Keratinocyte (primary cell): Measurements from ENCODE around the gene KDM4B. TPM values are rescaled to one million over a fixed set of nuclear protein-coding genes. Genes with fewer than 3 reads are reported as not detected.

Experiments used
- DNase-seq: peaks from one replicate; pipeline ENCODE4 v3.0.0-alpha.2; 2011; ENCODE audit warnings: low read depth, missing footprints, low spot score
- FAIRE-seq: peaks from 2 replicates; lab custom pipeline; 2011; peaks lifted over from hg19 to GRCh38; lab: Jason Lieb, UNC
- H2AFZ ChIP-seq: 2 replicates; pipeline ENCODE4 v1.6.0; 2012; ENCODE audit warnings: low read length, control low read depth, inconsistent platforms; ENCODE audit not compliant: control insufficient read depth
- H3K27ac ChIP-seq: 2 replicates; pipeline ENCODE4 v1.5.1; 2011; ENCODE audit warnings: low read length; ENCODE audit not compliant: control insufficient read depth, insufficient read depth
- H3K27me3 ChIP-seq: 3 replicates; pipeline ENCODE4 v1.6.0; 2011; ENCODE audit warnings: low read length; ENCODE audit not compliant: control insufficient read depth, insufficient read depth; ENCODE audit errors: extremely low read depth
- H3K36me3 ChIP-seq, 2 experiments: 2 replicates in 1 of 2; 3 replicates in 1 of 2; pipeline ENCODE4 v1.5.1; 2011; ENCODE audit warnings: low read length in 2 of 2, mild to moderate bottlenecking in 1 of 2; ENCODE audit not compliant: control insufficient read depth in 2 of 2, insufficient read depth in 2 of 2; ENCODE audit errors: extremely low read depth in 1 of 2
- H3K4me1 ChIP-seq: 3 replicates; pipeline ENCODE4 v1.5.1; 2011; ENCODE audit warnings: low read length; ENCODE audit not compliant: control insufficient read depth, insufficient read depth; ENCODE audit errors: extremely low read depth
- H3K4me2 ChIP-seq: 3 replicates; pipeline ENCODE4 v1.6.0; 2011; ENCODE audit warnings: low read depth, low read length; ENCODE audit not compliant: control insufficient read depth, insufficient read depth; ENCODE audit errors: extremely low read depth
- H3K4me3 ChIP-seq, 3 experiments: fragments of 200-600 bp in 1 of 3; sonication (generic) in 1 of 3; 2 replicates in 2 of 3; 3 replicates in 1 of 3; pipeline ENCODE4 v1.5.1; 2011 to 2016; ENCODE audit warnings: low read length in 3 of 3, mild to moderate bottlenecking in 3 of 3, control low read depth in 2 of 3, inconsistent platforms in 1 of 3, low read depth in 1 of 3, mixed read lengths in 1 of 3, mixed run types in 1 of 3, moderate library complexity in 1 of 3; ENCODE audit not compliant: control insufficient read depth in 2 of 3, insufficient read depth in 2 of 3; ENCODE audit errors: extremely low read depth in 1 of 3
- H3K79me2 ChIP-seq: 2 replicates; pipeline ENCODE4 v1.6.0; 2012; ENCODE audit warnings: low read length; ENCODE audit not compliant: control insufficient read depth, insufficient read depth
- H3K9ac ChIP-seq: 3 replicates; pipeline ENCODE4 v1.6.0; 2011; ENCODE audit warnings: low read length; ENCODE audit not compliant: control insufficient read depth, insufficient read depth; ENCODE audit errors: extremely low read depth
- H3K9me1 ChIP-seq: 3 replicates; pipeline ENCODE4 v1.6.0; 2011; ENCODE audit warnings: low read length; ENCODE audit not compliant: control insufficient read depth, insufficient read depth; ENCODE audit errors: extremely low read depth
- H3K9me3 ChIP-seq: 2 replicates; pipeline ENCODE4 v1.5.1; 2012; ENCODE audit warnings: low read depth, low read length; ENCODE audit not compliant: control insufficient read depth
- H4K20me1 ChIP-seq: 3 replicates; pipeline ENCODE4 v1.6.0; 2011; ENCODE audit warnings: low read length; ENCODE audit not compliant: control insufficient read depth, insufficient read depth; ENCODE audit errors: extremely low read depth
- EZH2 ChIP-seq: IDR thresholded peaks from one replicate; pipeline ENCODE4 v1.6.1; 2012; ENCODE audit warnings: inconsistent platforms, mild to moderate bottlenecking, low read length, moderate library complexity
- dilution Hi-C: fragments of 300-500 bp; cut with MboI; formaldehyde crosslinking; loops from one replicate; pipeline ENCODE4 v1.7.0; 2020; ENCODE audit warnings: low sequenced_read_pairs; ENCODE audit not compliant: extremely low pct_ligation_motif_present
- polyA plus RNA-seq, 5 experiments: library from polyadenylated mRNA; depleted of rRNA in 3 of 5; stranded (reverse) in 3 of 5; stranded (forward) in 1 of 5; unstranded in 1 of 5; fragments of >200 nt; gene quantifications; 1 replicate in 1 of 5; 2 replicates in 3 of 5; 3 replicates in 1 of 5; pipeline versions ENCODE4 v1.2.1 to v1.2.3, GENCODE V29; 2011 to 2012; ENCODE audit warnings: missing spikeins in 2 of 5, low read depth in 1 of 5, low replicate concordance in 1 of 5
- small RNA-seq, 3 experiments: library from RNA; depleted of rRNA; stranded (forward); fragments of <200 nt; gene quantifications; one replicate each; pipeline ENCODE3, GENCODE V24; 2012; ENCODE audit warnings: low read depth in 3 of 3, low replicate concordance in 1 of 3; ENCODE audit not compliant: insufficient read length in 3 of 3
- TF ChIP-seq, protein P1 (sequence below), 3 experiments: IDR thresholded peaks in 1 of 3; conservative IDR thresholded peaks in 1 of 3; optimal IDR thresholded peaks in 1 of 3; 2 replicates in 2 of 3; 3 replicates in 1 of 3; pipeline versions ENCODE3 to v1.5.1; 2011; ENCODE audit warnings: low read length in 3 of 3, mild to moderate bottlenecking in 3 of 3, moderate library complexity in 2 of 3, control low read depth in 1 of 3, inconsistent platforms in 1 of 3; ENCODE audit not compliant: insufficient read depth in 2 of 3; ENCODE audit errors: extremely low read depth in 1 of 3

KDM4B gene
- polyA plus RNA-seq, 1 donor (not counting 4 experiments of a cell fraction or from before 2014, with no cell fraction given) = 6.2 TPM

DNA sequence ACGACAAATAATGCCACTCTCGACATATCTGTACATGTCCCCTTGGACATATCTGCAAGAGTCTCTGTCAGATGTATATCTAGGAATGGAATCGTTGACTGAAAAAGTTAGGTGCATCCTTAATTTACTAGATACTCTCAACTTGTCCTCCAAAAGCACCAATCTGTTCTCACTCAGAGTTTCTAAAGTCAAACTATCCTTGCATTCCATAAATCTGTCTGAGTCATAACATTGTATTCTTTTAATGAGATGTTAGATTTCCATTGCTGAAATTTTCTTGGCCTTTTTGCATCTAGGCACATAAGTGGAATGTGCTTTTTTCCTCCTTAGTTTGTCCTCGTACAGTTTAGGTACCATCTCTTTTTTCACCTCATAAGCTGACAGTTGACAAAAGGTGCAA is 231.9 kb downstream of the KDM4B start:
- dilution Hi-C loops = no loop called here
- no peaks in the 10 kb centered on the region for H3K9me3 ChIP-seq
- no peaks in the 10 kb centered on the region for H3K36me3 ChIP-seq
- H3K9ac ChIP-seq = no peak overlapping the region
- H3K79me2 ChIP-seq = no peaks in the 10 kb centered on the region
- no peak for TF ChIP-seq EZH2
- TF ChIP-seq, protein P1, sequence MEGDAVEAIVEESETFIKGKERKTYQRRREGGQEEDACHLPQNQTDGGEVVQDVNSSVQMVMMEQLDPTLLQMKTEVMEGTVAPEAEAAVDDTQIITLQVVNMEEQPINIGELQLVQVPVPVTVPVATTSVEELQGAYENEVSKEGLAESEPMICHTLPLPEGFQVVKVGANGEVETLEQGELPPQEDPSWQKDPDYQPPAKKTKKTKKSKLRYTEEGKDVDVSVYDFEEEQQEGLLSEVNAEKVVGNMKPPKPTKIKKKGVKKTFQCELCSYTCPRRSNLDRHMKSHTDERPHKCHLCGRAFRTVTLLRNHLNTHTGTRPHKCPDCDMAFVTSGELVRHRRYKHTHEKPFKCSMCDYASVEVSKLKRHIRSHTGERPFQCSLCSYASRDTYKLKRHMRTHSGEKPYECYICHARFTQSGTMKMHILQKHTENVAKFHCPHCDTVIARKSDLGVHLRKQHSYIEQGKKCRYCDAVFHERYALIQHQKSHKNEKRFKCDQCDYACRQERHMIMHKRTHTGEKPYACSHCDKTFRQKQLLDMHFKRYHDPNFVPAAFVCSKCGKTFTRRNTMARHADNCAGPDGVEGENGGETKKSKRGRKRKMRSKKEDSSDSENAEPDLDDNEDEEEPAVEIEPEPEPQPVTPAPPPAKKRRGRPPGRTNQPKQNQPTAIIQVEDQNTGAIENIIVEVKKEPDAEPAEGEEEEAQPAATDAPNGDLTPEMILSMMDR (optimal IDR thresholded peaks at IDR 0.05 in 1 of 3, IDR thresholded peaks at IDR 0.05 in 1 of 3, conservative IDR thresholded peaks at IDR 0.05 in 1 of 3; ENCODE audit: extremely low read depth in 1 of 3, insufficient read depth in 2 of 3, low read length in 3 of 3) = no peak
- H2AFZ ChIP-seq = no peak overlapping the region
- no peaks in the 10 kb centered on the region for H3K9me1 ChIP-seq
- DNase-seq (no peak), FAIRE-seq (no peak)
- no peaks in the 10 kb centered on the region for H3K4me1 ChIP-seq
- H3K4me3 ChIP-seq = no peak overlapping the region
- H3K27ac ChIP-seq = no peak overlapping the region
- no peak overlapping the region for H3K4me2 ChIP-seq
- H4K20me1 ChIP-seq = no peaks in the 10 kb centered on the region
- H3K27me3 ChIP-seq = no peaks in the 10 kb centered on the region

DNA sequence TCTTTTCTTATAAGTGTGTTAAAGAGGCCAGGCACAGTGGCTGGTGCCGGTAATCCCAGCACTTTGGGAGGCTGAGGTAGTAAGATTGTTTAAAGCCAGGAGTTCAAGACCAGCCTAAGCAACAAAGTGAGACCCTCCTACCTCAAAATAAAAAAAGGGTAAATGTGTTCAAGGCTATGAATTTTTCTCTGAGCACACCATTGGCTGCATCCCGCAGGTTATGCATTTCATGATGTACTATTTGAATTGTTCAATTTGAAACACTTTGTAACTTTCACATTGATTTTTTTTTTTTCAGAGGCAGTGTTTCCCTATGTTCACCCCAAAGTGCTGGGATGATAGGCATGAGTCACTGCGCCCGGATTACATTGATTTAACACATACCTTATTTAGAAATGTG is 233.6 kb downstream of the KDM4B start:
- no peaks in the 10 kb centered on the region for H3K36me3 ChIP-seq
- H3K4me3 ChIP-seq = no peak overlapping the region
- DNase-seq (no peak), FAIRE-seq (no peak)
- no peaks in the 10 kb centered on the region for H3K27me3 ChIP-seq
- H2AFZ ChIP-seq = no peak overlapping the region
- no peaks in the 10 kb centered on the region for H3K9me3 ChIP-seq
- H4K20me1 ChIP-seq = no peaks in the 10 kb centered on the region
- TF ChIP-seq, protein P1 (optimal IDR thresholded peaks at IDR 0.05 in 1 of 3, IDR thresholded peaks at IDR 0.05 in 1 of 3, conservative IDR thresholded peaks at IDR 0.05 in 1 of 3; ENCODE audit: extremely low read depth in 1 of 3, insufficient read depth in 2 of 3, low read length in 3 of 3) = no peak
- TF ChIP-seq EZH2 = no peak
- dilution Hi-C loops = no loop called here
- H3K4me2 ChIP-seq = no peak overlapping the region
- no peak overlapping the region for H3K9ac ChIP-seq
- H3K9me1 ChIP-seq = no peaks in the 10 kb centered on the region
- no peak overlapping the region for H3K27ac ChIP-seq
- H3K4me1 ChIP-seq = no peaks in the 10 kb centered on the region
- no peaks in the 10 kb centered on the region for H3K79me2 ChIP-seq

Small RNA genes lying within 50 kb of the gene (small RNA-seq; reads per million reads assigned to genes)
- gene MIR4747 = 0 reads per million in 3 experiments

Other genes starting within 250 kb of the KDM4B start
- 17.1 to 23.3 TPM (median 19.2 TPM) in 3 replicates for gene DPP9, start 245.3 kb upstream of the KDM4B start, polyA plus RNA-seq
- 3.5 to 6.2 TPM (median 4.8 TPM) in 3 replicates for gene FEM1A, start 177.4 kb upstream of the KDM4B start, polyA plus RNA-seq
- gene TICAM1, start 137.4 kb upstream of the KDM4B start, polyA plus RNA-seq = 2.1 to 2.5 TPM (median 2.2 TPM) in 3 replicates
- 70.7 to 107 TPM (median 87.3 TPM) in 3 replicates for gene PLIN3, start 101.4 kb upstream of the KDM4B start, polyA plus RNA-seq
- not detected in 3 replicates for gene ARRDC5, start 66.2 kb upstream of the KDM4B start, polyA plus RNA-seq
- 3.2 to 16.3 TPM (median 9.7 TPM) in 3 replicates for gene UHRF1, start 59.6 kb upstream of the KDM4B start, polyA plus RNA-seq